ENCODE measurements around the gene TEPSIN.

DNA sequence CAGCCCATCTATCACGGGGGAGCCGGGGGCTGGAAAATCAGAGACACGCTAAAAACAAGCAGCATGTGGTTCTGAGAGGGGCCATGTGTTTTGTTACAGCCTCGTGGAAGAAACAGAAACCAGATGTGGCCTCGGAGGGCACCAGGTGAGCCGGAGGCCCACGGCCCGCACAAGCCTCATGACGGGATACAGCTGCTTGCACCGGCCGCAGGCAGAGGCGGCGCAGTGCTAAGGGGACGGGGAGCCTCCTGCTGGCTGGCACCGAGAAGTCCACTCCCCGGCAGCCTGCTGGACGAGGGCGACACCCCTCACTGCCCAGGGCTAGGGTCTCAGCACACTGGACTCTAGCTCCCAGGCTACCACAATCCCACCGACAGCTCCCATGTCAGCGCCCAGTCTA lies 19.4 kb upstream of the TEPSIN start:
- TF ChIP-seq, protein P1, sequence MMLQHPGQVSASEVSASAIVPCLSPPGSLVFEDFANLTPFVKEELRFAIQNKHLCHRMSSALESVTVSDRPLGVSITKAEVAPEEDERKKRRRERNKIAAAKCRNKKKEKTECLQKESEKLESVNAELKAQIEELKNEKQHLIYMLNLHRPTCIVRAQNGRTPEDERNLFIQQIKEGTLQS (IDR thresholded peaks at IDR 0.05), result no peak
- TF ChIP-seq, protein P2, sequence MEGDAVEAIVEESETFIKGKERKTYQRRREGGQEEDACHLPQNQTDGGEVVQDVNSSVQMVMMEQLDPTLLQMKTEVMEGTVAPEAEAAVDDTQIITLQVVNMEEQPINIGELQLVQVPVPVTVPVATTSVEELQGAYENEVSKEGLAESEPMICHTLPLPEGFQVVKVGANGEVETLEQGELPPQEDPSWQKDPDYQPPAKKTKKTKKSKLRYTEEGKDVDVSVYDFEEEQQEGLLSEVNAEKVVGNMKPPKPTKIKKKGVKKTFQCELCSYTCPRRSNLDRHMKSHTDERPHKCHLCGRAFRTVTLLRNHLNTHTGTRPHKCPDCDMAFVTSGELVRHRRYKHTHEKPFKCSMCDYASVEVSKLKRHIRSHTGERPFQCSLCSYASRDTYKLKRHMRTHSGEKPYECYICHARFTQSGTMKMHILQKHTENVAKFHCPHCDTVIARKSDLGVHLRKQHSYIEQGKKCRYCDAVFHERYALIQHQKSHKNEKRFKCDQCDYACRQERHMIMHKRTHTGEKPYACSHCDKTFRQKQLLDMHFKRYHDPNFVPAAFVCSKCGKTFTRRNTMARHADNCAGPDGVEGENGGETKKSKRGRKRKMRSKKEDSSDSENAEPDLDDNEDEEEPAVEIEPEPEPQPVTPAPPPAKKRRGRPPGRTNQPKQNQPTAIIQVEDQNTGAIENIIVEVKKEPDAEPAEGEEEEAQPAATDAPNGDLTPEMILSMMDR (IDR thresholded peaks at IDR 0.05; ENCODE audit: low read depth, low read length, missing input control), result no peak
- TF ChIP-seq YY1 (IDR thresholded peaks at IDR 0.05), result no peak
- TF ChIP-seq, protein P3, sequence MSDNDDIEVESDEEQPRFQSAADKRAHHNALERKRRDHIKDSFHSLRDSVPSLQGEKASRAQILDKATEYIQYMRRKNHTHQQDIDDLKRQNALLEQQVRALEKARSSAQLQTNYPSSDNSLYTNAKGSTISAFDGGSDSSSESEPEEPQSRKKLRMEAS (IDR thresholded peaks at IDR 0.05), result no peak
- TF ChIP-seq, protein P4, sequence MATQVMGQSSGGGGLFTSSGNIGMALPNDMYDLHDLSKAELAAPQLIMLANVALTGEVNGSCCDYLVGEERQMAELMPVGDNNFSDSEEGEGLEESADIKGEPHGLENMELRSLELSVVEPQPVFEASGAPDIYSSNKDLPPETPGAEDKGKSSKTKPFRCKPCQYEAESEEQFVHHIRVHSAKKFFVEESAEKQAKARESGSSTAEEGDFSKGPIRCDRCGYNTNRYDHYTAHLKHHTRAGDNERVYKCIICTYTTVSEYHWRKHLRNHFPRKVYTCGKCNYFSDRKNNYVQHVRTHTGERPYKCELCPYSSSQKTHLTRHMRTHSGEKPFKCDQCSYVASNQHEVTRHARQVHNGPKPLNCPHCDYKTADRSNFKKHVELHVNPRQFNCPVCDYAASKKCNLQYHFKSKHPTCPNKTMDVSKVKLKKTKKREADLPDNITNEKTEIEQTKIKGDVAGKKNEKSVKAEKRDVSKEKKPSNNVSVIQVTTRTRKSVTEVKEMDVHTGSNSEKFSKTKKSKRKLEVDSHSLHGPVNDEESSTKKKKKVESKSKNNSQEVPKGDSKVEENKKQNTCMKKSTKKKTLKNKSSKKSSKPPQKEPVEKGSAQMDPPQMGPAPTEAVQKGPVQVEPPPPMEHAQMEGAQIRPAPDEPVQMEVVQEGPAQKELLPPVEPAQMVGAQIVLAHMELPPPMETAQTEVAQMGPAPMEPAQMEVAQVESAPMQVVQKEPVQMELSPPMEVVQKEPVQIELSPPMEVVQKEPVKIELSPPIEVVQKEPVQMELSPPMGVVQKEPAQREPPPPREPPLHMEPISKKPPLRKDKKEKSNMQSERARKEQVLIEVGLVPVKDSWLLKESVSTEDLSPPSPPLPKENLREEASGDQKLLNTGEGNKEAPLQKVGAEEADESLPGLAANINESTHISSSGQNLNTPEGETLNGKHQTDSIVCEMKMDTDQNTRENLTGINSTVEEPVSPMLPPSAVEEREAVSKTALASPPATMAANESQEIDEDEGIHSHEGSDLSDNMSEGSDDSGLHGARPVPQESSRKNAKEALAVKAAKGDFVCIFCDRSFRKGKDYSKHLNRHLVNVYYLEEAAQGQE (IDR thresholded peaks at IDR 0.05), result no peak
- TF ChIP-seq, protein P5, sequence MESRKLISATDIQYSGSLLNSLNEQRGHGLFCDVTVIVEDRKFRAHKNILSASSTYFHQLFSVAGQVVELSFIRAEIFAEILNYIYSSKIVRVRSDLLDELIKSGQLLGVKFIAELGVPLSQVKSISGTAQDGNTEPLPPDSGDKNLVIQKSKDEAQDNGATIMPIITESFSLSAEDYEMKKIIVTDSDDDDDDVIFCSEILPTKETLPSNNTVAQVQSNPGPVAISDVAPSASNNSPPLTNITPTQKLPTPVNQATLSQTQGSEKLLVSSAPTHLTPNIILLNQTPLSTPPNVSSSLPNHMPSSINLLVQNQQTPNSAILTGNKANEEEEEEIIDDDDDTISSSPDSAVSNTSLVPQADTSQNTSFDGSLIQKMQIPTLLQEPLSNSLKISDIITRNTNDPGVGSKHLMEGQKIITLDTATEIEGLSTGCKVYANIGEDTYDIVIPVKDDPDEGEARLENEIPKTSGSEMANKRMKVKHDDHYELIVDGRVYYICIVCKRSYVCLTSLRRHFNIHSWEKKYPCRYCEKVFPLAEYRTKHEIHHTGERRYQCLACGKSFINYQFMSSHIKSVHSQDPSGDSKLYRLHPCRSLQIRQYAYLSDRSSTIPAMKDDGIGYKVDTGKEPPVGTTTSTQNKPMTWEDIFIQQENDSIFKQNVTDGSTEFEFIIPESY (IDR thresholded peaks at IDR 0.05), result no peak
